Left kidney (tissue), 8 donors: ENCODE measurements around the gene ASGR1. TPM values are rescaled to one million over a fixed set of nuclear protein-coding genes. Genes with fewer than 3 reads are reported as not detected.
A peak's percentile ranks its signal among the peaks of the same experiment; 100 is the strongest.

Source experiments
- DNase-seq: peaks from one replicate; pipeline ENCODE4 v3.0.0-alpha.2; 2013
- long read RNA-seq, 8 donors: transcript quantifications; one replicate each; lab custom pipeline, GENCODE V29; 2026
- polyA plus RNA-seq: library from polyadenylated mRNA; unstranded; fragments of 120-200 nt; gene quantifications from one replicate; pipeline ENCODE4 v1.2.1, GENCODE V29; 2013; ENCODE audit not compliant: insufficient read length

ASGR1 gene, protein sequence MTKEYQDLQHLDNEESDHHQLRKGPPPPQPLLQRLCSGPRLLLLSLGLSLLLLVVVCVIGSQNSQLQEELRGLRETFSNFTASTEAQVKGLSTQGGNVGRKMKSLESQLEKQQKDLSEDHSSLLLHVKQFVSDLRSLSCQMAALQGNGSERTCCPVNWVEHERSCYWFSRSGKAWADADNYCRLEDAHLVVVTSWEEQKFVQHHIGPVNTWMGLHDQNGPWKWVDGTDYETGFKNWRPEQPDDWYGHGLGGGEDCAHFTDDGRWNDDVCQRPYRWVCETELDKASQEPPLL
- 6.1 TPM for polyA plus RNA-seq
- long read RNA-seq, donor 1, partial matches to known transcripts, result 0 of 5 reads
- long read RNA-seq, donor 1, other reads (novel, unspliced or antisense), result 0 of 5 reads
- long read RNA-seq, donor 2, result 0 reads
- long read RNA-seq, donor 3, partial matches to known transcripts, result 0 of 2 reads
- long read RNA-seq, donor 3, other reads (novel, unspliced or antisense), result 0 of 2 reads
- long read RNA-seq, donor 4, result 0 reads
- long read RNA-seq, donor 5, result 0 reads
- long read RNA-seq, donor 6, partial matches to known transcripts, result 0 of 1 reads
- long read RNA-seq, donor 6, other reads (novel, unspliced or antisense), result 0 of 1 reads
- long read RNA-seq, donor 7, partial matches to known transcripts, result 0 of 2 reads
- long read RNA-seq, donor 7, other reads (novel, unspliced or antisense), result 0 of 2 reads
- long read RNA-seq, donor 8, partial matches to known transcripts, result 0 of 2 reads
- long read RNA-seq, donor 8, other reads (novel, unspliced or antisense), result 0 of 2 reads

DNA sequence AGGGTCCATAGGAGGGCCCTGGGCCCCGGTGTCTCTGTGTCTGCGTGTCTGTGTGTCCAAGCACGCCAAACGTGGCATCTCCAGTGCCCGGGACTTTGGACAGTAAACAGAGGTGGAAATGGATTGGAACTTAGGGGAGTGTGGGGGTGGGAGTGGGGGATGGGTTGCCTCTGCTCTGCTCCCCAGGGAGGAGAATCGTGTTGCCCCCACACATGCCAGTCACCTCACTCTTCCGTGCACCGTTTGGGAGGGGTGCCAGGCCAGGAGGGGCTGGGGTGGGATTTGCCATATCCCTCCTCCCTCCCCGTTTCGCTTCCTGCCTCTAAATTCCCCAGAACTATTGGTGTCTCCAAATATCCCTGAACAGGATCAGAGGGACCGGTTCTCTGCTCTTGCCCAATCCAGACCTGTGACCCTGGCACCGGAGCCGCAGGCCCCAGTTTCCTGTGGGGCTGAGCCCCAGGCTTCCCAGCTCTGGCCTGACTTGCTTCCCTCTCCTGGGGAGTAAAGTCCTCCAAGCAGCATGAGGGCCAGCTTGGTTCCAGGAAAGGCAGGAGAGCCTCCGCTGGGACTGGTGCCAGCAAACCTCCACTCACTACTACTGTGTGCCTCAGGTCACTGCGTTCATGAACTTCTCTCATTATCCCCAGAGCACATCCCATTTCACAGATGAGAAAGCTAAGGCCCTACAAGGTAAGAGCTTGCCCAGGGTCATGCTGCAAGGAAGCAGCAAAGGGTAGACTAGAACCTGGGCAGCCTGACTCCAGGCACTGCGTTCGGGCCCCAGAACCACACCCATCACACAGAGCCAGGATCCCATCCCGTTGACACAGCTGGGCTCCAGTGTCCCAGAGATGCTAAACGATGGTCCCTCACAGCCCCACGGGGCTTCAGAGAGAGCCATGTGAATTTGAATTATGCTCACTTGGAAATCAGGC is at the start of gene ASGR1:
ASGR1 (minus strand) TSS at position 54 of the 938 bp plus-strand sequence. CDS start 807 bp downstream, outside the sequence.
- no peak for DNase-seq

DNA sequence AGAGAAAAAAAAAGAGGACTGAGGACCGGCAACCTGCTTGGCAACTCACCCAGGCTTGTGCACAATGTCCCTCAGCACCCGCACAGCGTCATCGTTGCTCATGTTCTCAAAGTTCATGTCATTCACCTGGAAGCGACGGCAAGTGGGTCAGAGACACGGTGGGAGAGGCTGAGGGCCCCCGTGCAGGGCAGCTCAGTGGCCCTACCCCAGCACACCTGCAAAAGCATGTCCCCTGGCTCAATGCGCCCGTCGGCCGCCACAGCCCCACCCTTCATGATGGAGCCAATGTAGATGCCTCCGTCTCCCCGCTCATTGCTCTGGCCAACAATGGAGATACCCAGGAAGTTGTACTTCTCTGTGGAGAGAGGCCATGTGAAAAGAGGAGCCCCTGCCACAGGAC is 49.8 kb upstream of the ASGR1 start:
- DNase-seq, result no peak

DNA sequence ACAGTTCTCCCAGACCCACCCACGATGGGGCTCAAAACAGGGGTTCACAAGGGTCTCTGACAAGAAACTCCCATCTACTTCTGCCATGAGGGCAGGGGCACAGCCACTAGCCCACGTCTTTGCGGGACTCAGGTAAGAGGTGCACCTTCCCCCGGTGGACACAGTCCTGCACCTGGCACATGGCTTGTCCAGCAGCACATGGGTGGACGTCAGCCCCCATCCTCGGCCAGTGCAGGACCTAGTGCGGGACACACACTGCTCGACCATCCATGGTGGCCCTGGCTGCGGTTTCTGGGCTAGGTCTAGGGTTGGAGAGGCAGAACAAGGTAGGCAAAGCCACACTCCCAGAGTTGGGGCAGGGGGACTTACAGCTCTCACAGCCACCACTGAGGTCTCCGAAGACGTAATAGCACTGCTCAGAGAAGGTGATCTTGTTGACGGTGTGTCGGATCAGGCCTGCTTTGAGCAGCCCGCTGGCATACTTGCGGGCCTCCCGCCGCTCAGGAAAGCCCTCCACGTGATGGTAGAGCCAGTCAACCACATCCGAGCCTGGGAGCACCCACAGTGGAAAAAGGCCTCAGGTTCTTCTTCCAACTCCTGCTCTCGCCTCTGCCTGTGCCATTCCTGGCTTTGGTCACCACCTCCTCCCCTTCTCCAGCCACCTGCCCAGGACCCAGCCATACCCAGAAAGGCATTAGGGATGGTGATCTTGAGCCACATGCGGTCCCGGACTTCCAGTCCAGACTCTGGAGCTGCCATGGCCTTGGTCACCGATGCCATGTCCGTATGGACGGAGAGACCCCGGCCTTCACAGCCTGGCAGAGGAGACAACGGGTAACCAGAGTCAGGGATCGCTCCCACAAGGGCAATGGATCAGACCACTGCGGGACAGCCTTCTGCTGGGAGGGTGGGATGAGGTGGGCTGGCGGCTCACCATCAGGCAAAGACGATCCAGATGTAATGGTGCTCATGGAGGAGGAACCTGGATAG is 47.8 kb upstream of the ASGR1 start:
- no peak for DNase-seq

DNA sequence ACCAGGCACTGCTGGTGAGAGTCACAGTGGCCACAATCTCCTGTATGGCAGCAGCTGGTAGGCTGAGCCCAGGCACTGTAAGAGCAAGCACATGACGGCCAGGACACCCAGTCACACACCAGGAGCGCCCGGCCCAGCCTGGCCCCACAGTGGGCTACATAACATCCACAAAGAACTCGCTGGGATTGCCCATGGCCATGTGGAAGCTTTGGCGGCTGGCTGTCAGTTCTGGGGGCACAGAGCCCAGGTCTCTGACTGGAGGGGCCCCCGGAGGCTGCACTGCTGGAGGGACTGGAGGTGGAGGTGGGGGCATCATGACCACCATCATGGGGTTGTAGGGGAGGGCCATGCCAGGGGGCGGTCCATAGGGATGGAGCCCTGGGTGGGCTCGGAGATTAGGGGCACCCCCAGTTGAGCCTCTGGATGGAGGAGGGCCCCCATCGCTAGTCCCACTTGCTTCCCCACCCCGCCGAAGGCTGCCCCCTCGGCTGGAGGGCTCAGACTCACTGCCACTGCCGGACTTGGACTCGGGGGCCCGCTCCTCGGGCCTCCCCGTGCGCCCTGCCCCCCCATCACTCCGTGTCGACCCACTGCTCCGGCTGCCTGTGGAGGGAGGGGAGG is 46.7 kb upstream of the ASGR1 start:
- no peak for DNase-seq

DNA sequence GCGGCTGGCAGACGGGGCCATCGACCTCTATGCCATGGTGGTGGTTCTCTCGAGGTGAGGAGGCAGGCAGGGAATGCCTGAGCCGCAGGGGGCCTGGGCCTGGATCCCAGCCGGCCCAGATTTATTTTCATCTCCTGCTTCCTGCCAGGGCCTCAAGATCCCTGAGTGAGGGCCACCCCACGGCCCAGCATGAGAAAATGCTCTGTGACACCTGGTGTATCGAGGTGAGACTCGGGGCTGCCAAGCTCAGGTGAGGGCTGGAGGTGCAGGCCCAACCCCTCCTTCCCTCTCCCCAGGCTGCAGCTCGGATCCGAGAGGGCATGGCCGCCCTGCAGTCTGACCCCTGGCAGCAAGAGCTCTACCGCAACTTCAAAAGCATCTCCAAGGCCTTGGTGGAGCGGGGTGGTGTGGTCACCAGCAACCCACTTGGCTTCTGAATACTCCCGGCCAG is 45.5 kb upstream of the ASGR1 start:
- no peak for DNase-seq

DNA sequence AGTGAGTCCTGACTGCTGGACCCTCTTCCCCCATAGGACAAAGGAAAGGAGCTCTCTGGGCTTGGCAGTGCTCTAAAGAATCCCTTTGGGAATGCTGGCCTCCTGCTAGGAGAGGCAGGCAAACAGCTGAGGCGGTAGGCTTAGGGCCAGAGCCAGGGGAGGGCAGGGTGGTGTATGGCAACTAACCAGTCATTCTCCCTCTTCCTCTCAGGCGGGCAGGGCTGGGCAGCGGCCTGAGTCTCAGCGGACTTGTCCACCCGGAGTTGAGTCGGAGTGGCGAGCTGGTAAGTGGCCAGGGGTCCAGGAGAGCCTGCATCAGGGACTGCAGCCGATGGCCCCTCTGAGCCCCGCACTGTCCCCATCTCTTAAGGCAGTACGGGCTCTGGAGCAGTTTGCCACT is 44.9 kb upstream of the ASGR1 start:
- DNase-seq, result no peak

DNA sequence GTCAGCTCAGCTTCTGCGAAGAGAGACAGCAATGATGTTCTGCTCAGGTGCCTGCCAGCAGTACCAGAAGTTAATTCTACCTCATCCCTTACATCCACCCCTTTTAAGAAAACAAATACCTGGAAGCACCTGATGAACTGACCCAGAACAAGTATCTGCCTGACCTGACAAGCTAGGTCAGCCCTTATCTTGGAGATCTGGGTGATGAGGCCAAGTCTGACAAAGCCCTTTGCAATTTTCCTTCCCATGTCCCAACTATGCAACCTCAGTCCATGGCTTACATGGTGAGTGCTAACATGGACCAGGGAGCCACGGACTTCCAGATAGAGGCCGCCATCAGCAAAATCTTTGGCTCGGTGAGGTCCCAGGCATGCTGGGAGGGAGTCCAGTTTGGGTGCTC is 44.2 kb upstream of the ASGR1 start:
- no peak for DNase-seq

DNA sequence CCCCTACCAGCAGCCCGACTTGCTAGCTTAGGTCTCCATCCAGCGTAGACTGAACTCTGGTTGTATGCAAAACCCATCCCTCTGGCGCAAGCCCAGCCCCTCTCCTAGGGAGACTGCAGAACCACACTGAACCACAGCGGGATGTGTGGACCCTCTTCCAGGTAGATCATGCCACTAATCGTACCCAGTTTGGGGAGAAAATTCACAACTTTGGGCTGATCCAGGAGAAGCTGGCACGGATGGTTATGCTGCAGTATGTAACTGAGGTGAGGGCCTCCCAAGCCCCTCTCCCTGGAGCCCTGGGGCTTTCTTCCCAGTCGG is 43.8 kb upstream of the ASGR1 start:
- no peak for DNase-seq

DNA sequence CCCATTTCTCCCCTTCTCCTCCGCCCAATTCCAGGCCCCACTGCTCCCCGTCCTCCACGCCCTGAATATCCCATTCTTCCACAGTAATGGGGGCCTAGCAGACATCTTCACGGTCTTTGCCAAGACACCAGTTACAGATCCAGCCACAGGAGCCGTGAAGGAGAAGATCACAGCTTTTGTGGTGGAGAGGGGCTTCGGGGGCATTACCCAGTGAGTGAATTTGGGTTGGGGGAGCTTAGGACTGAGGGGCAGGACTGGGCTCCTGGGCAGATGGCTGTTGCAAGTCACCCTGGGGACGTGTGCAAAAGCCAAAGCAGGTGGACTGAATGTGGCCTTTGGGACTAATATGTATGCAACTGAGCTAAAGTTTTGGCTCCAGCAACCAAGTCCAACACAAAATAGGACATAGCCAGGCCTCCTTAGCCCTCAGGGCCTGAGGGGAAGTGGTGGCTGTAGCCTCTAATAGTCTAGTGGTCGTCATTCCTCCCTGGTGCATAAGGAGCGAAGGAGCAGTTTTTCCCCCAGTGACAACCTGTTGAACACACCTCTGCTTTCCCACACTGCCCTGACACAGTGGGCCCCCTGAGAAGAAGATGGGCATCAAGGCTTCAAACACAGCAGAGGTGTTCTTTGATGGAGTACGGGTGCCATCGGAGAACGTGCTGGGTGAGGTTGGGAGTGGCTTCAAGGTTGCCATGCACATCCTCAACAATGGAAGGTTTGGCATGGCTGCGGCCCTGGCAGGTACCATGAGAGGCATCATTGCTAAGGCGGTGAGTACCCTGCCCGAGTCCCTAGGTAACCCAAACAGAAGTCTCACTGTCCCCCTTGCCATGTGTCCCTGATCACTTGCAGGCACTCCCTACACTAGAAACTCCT is 43.2 kb upstream of the ASGR1 start:
- DNase-seq, result no peak

DNA sequence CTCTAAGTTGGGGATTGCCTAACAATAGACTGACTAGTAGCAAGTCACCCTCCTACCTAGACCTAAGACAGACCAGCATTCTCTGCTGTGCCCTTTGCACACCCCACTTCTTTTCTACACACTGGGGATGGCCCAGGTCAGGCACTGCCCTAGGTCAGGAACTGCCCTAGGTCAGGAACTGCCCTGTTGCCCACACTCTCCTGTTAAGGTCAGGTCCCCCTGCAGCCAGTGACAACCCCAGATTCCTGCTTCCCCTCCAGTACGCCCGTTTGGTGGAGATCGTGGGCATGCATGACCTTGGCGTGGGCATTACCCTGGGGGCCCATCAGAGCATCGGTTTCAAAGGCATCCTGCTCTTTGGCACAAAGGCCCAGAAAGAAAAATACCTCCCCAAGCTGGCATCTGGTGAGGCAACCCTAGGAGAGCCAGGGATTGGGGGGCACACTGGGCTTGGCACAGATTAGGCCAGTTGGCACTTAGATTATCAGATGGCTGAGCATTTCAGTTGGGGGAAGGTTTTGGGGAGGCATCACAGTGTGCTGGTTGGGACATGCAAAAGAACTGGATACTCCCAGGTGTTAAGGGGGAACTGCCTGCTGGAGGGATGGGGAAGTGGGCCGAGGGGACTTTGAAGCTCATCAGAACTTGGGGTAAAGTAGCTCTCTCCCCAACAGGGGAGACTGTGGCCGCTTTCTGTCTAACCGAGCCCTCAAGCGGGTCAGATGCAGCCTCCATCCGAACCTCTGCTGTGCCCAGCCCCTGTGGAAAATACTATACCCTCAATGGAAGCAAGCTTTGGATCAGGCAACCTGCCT is 42.3 kb upstream of the ASGR1 start:
- DNase-seq, result no peak

DNA sequence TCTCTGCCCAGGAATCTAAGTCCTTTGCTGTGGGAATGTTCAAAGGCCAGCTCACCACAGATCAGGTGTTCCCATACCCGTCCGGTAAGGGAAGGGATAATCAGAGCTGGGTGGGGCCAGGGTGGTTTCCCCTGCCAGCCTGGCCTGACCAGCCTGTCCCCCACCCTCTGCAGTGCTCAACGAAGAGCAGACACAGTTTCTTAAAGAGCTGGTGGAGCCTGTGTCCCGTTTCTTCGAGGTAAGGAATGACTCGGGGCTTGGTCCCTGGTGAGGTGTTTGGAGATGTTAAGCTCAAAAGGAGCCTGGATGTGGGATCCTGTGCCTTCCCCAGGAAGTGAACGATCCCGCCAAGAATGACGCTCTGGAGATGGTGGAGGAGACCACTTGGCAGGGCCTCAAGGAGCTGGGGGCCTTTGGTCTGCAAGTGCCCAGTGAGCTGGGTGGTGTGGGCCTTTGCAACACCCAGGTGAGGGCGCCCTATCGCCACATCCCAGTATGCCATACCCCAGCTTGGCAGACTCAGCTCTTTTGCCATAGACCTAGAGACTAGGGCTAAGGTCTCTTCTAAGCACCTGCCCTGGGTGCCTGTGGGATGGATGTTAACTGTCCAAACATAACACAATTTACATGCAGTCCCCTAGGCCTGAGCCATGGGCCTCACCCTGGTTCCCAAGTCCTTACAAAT is 41.6 kb upstream of the ASGR1 start:
- no peak for DNase-seq

DNA sequence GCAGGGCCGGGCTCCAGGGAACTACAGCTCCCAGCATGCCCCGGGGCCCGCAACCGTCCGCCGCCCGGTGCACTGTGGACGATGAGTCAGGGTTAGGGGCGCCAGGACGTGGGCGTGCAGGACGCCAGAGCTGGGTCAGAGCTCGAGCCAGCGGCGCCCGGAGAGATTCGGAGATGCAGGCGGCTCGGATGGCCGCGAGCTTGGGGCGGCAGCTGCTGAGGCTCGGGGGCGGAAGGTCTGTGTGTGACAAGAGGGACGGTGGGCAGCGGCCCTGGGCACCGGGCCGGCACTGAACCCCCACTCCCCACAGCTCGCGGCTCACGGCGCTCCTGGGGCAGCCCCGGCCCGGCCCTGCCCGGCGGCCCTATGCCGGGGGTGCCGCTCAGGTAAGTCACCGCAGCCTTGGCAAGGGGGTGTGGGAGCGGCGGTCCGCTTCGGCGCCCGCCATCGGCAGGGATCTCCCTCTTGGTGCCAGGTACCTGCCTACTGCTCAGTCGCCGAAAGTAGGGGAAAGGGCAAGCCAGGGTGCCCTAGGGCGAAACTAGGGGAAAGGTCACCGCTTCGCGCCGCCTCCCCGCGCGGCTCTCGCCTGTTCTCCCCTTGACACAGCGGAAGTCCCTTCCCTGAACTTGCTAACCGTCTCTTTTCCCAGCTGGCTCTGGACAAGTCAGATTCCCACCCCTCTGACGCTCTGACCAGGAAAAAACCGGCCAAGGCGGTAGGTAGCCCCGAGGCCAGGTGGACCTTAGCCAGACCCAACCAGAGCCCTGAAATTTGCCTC is 40.8 kb upstream of the ASGR1 start, which contains the start of the genes ACADVL and DLG4:
ACADVL (plus strand) TSS at position 127 of the 781 bp plus-strand sequence; CDS start at position 174, 47 bp downstream.
DLG4 (minus strand) TSS at position 25 of the 781 bp plus-strand sequence.
- DNase-seq, result peak; percentile 83

DNA sequence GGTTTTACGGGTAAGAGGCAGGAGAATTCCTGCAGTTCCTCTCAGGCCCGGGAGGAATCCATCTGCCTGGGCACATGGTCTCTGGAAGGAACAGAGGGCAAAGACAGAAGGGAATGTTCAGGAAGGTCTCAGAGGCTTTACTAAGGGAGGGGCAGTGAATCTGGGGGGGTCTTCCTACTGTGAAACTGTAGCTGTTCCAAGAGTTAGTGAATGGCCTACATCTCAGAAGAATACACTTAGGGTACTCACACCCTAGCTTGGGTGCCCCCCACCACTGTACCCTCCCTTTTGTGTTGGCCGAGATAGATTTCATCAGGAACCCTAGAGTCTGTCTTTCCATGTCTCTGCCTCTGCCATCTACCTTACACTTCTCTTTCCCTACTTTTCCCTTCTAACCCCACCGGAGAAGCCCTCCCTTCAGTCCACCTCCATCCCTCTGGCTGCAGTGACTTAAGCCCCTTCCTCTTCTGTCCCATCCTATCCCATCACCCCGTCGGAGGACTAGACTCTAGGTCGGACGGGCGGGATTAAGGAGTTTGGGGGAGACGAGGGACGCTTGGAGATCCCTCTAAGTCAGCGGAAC is 40.1 kb upstream of the ASGR1 start:
- DNase-seq, result no peak

DNA sequence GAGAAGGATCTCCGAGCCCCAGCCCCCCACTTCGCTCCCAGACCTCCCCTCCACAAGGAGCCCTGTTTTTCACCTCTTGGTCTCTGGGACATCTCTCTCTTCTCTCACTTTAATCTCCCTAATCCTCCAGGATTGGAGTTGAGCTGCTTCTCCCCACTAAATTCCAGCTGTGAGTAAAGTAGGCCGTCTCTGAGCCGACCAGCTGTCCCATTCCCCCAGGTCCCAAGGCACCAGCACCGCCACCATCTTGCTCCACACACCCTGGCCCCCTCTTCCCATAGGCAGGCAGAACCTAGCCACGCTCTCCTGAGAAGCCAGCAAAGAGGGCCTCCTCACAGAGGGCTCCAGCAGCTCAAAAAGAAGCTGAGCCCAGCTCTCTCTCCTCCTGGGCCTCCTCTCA is 39.6 kb upstream of the ASGR1 start:
- DNase-seq, result no peak

DNA sequence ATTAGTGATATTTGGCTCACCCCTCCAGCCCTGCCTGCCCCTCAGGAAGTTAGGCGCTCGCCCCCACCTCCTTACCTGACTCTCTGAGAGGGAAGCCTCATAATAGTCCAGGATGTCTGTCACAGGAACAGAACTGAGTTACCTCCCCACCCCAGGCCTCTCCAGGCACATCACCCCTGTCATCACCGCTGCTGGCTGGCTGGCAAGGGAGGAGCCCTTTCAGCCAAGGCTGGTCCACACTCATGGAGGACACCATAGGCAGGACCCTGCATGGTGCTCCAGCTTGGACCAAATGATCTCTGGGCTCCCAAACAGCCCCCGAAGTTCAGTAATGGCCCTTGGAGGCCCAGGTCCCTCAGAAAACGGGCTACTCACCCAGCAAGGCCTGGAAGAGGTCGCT is 39.0 kb upstream of the ASGR1 start:
- DNase-seq, result no peak
